Right lobe of liver (tissue), 6 donors: Measurements from ENCODE around the gene SINHCAF. TPM values are rescaled to one million over a fixed set of nuclear protein-coding genes. Genes with fewer than 3 reads are reported as not detected.

ENCODE experiments used
- ATAC-seq, 4 donors: fragments of 200-7000 bp; cut with Tn5 transposase; one replicate each; pipeline ENCODE4 v1.9.1; 2020; ENCODE audit warnings: mild to moderate bottlenecking in 4 of 4, moderate library complexity in 4 of 4
- DNase-seq, 3 donors: peaks; one replicate each; pipeline ENCODE4 v3.0.0-alpha.2; 2020
- H3K27ac ChIP-seq, 3 donors: fragments of 200-600 bp; one replicate each; pipeline ENCODE4 v1.8.0; 2022
- H3K27me3 ChIP-seq, 2 donors: fragments of 200-600 bp; one replicate each; pipeline ENCODE4 v1.8.0; 2022
- H3K36me3 ChIP-seq, 4 donors: fragments of 200-600 bp; sonication (generic) in 1 of 4; one replicate each; pipeline versions ENCODE4 v1.5.1 to v1.8.0; 2017 to 2022; ENCODE audit warnings: control low read depth in 1 of 4
- H3K4me1 ChIP-seq, 4 donors: fragments of 200-600 bp; sonication (generic) in 1 of 4; one replicate each; pipeline versions ENCODE4 v1.5.1 to v1.8.0; 2017 to 2022; ENCODE audit warnings: control low read depth in 1 of 4
- H3K4me3 ChIP-seq, 3 donors: fragments of 200-600 bp; one replicate each; pipeline ENCODE4 v1.8.0; 2022
- H3K9me3 ChIP-seq, 4 donors: fragments of 200-600 bp; sonication (generic) in 1 of 4; one replicate each; pipeline versions ENCODE4 v1.5.1 to v1.8.0; 2017 to 2022; ENCODE audit warnings: control low read depth in 1 of 4
- CTCF ChIP-seq, 4 donors: fragments of 200-600 bp in 3 of 4; fragments of 450-650 bp in 1 of 4; IDR thresholded peaks; one replicate each; pipeline versions ENCODE4 v1.5.1 to v1.8.0; 2016 to 2022; ENCODE audit warnings: antibody characterized with exemption in 4 of 4, mild to moderate bottlenecking in 2 of 4
- POLR2A ChIP-seq: fragments of 450-650 bp; IDR thresholded peaks from one replicate; pipeline ENCODE4 v1.6.1; 2017; ENCODE audit warnings: antibody characterized with exemption, mild to moderate bottlenecking
- WGBS: methylation state at CpG from one replicate; pipeline ENCODE4 v1.1.6; 2018; ENCODE audit warnings: low coverage, low lambda C conversion rate; ENCODE audit not compliant: insufficient coverage; ENCODE audit errors: missing lambda C conversion rate; 5-methylcytosine and 5-hydroxymethylcytosine counted together
- intact Hi-C, 2 donors: fragments of 100-400 bp; cut with DNase I; formaldehyde crosslinking; loops; one replicate each; pipeline versions ENCODE4 v1.11.2 to v1.14.1; 2022
- total RNA-seq, 6 experiments: library from RNA; depleted of rRNA in 2 of 6; stranded (reverse); fragments of >200 nt in 2 of 6; fragmentation: NEBNext Ultra II Directional in 3 of 6; extraction: Animal tissue kit (Norgen Biotek cat#: 25700) in 3 of 6; gene quantifications; one replicate each; pipeline versions ENCODE4 v1.1.0 to v1.2.4, GENCODE V29; 2016 to 2023
- donor health status: DM: no; HTN: yes; CAD: no.
- donor health status: DM: no; HTN: no; CAD: no.
- donor health status: DM: no; HTN: no; CAD: no.
- donor health status: DM: no; HTN: yes; CAD: no.
- donor health status: DM: no; HTN: yes; CAD: no.

Gene SINHCAF
- total RNA-seq, 6 experiments from 2014 or later: 1.6 to 21.9 (median 8.2) TPM

GRCh38 chr12:31310488-31310887 lies 15.5 kb downstream of the SINHCAF start:
- Histone ChIP-seq H3K27me3 (no peaks in the 10 kb centered on the region), H3K9me3 (no peaks in the 10 kb centered on the region), H3K27ac (no peak overlapping the region), H3K4me1 (no peaks in the 10 kb centered on the region), H3K4me3 (no peak overlapping the region), H3K36me3 (no peaks in the 10 kb centered on the region)
- TF ChIP-seq POLR2A: no peak
- no peak for TF ChIP-seq CTCF (IDR thresholded peaks at IDR 0.05)
- intact Hi-C loops: no loop called here
- DNase-seq (no peak), ATAC-seq (no peak)
- WGBS: 79% methylated on average over 2 of the region's 2 CpGs

GRCh38 chr12:31309279-31309678 lies 16.7 kb downstream of the SINHCAF start:
- Histone ChIP-seq H3K4me1 (no peaks in the 10 kb centered on the region), H3K36me3 (no peaks in the 10 kb centered on the region), H3K27me3 (no peaks in the 10 kb centered on the region), H3K4me3 (no peak overlapping the region), H3K27ac (no peak overlapping the region), H3K9me3 (no peaks in the 10 kb centered on the region)
- no peak for ATAC-seq
- WGBS: 100% methylated on average over 1 of the region's 1 CpG
- intact Hi-C loops: no loop called here
- DNase-seq: no peak
- TF ChIP-seq CTCF (IDR thresholded peaks at IDR 0.05) (no peak), POLR2A (no peak)

- TF ChIP-seq POLR2A (no peak), CTCF (IDR thresholded peaks at IDR 0.05) (no peak)
- Histone ChIP-seq H3K9me3 (no peaks in the 10 kb centered on the region), H3K36me3 (peaks cover 0 to 2% (median 0%) of the 10 kb centered on the region in 4 donors), H3K4me1 (no peaks in the 10 kb centered on the region), H3K4me3 (no peak overlapping the region), H3K27me3 (no peaks in the 10 kb centered on the region), H3K27ac (no peak overlapping the region)
- ATAC-seq: no peak
- no peak for DNase-seq
- intact Hi-C loops: no loop called here
- WGBS: 94% methylated on average over 7 of the region's 7 CpGs
Measured at GRCh38 chr12:31308116-31308515, 17.8 kb downstream of the SINHCAF start.

- Histone ChIP-seq H3K27me3 (no peaks in the 10 kb centered on the region), H3K9me3 (no peaks in the 10 kb centered on the region), H3K36me3 (peaks cover 0 to 2% (median 0%) of the 10 kb centered on the region in 4 donors), H3K4me3 (no peak overlapping the region), H3K4me1 (no peaks in the 10 kb centered on the region), H3K27ac (no peak overlapping the region)
- DNase-seq (no peak), ATAC-seq (no peak)
- 100% methylated on average over 1 of the region's 1 CpG for WGBS
- no peak for TF ChIP-seq CTCF (IDR thresholded peaks at IDR 0.05)
- no peak for TF ChIP-seq POLR2A
- intact Hi-C loops: no loop called here
Measured at GRCh38 chr12:31306866-31307265, 19.1 kb downstream of the SINHCAF start.

- intact Hi-C loops: no loop called here
Measured at GRCh38 chr12:31303466-31303865, 22.5 kb downstream of the SINHCAF start.

More at GRCh38 chr12:31303466-31303865, 22.5 kb downstream of the SINHCAF start:
- Histone ChIP-seq H3K9me3 (no peaks in the 10 kb centered on the region), H3K27ac (no peak overlapping the region), H3K27me3 (no peaks in the 10 kb centered on the region), H3K4me3 (no peak overlapping the region), H3K4me1 (no peaks in the 10 kb centered on the region), H3K36me3 (peaks cover 0 to 2% (median 0%) of the 10 kb centered on the region in 4 donors)
- WGBS: 85% methylated on average over 5 of the region's 5 CpGs
- DNase-seq: no peak
- TF ChIP-seq POLR2A (no peak), CTCF (IDR thresholded peaks at IDR 0.05) (no peak)
- ATAC-seq: no peak
